ENCODE data around the gene TMEM256. TPM values are rescaled to one million over a fixed set of nuclear protein-coding genes. Genes with fewer than 3 reads are reported as not detected.

Gene TMEM256
- total RNA-seq, 1 donor from 2014 or later = 118 TPM

DNA sequence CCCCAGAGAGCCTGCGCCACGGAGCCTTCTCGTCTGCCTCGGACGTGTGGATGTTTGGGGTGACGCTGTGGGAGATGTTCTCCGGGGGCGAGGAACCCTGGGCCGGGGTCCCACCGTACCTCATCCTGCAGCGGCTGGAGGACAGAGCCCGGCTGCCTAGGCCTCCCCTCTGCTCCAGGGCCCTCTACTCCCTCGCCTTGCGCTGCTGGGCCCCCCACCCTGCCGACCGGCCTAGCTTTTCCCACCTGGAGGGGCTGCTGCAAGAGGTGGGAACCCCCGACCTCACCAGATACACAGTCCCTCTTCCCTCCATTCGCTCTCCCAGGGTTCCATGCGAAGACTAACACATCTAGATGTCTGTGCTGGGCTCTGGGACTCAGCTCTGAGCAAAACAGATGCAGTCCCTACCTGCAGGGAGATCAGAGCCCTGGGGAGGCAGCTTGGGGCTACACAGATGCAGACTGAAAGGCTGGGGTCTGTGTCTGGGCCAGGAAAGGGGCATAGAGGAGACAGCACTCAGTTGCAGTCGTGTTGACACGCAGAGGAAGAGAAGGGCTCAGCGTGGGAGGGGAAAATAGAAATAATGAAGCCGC, 19.3 kb downstream of the TMEM256 start:
- no peaks in the 10 kb centered on the region for H3K9me3 ChIP-seq
- H3K27ac ChIP-seq = peak overlapping the region; percentile 67
- H3K36me3 ChIP-seq = peaks cover 0 to 9% of the 10 kb centered on the region in 2 donors
- H3K4me1 ChIP-seq = peaks cover 39% of the 10 kb centered on the region
- intact Hi-C loops (cut with DNase I) = no loop called here
- peak in 1 of 2 donors; percentile 90 for DNase-seq (ENCODE audit: extremely low spot score in 2 of 2)
- no peak for TF ChIP-seq POLR2AphosphoS5 (IDR thresholded peaks at IDR 0.05; ENCODE audit: insufficient read depth in 1 of 2, low read depth in 1 of 2)
- TF ChIP-seq POLR2A (IDR thresholded peaks at IDR 0.05) = no peak
- H3K27me3 ChIP-seq = no peaks in the 10 kb centered on the region
- H3K4me3 ChIP-seq = peak overlapping the region; percentile 44 to 53

DNA sequence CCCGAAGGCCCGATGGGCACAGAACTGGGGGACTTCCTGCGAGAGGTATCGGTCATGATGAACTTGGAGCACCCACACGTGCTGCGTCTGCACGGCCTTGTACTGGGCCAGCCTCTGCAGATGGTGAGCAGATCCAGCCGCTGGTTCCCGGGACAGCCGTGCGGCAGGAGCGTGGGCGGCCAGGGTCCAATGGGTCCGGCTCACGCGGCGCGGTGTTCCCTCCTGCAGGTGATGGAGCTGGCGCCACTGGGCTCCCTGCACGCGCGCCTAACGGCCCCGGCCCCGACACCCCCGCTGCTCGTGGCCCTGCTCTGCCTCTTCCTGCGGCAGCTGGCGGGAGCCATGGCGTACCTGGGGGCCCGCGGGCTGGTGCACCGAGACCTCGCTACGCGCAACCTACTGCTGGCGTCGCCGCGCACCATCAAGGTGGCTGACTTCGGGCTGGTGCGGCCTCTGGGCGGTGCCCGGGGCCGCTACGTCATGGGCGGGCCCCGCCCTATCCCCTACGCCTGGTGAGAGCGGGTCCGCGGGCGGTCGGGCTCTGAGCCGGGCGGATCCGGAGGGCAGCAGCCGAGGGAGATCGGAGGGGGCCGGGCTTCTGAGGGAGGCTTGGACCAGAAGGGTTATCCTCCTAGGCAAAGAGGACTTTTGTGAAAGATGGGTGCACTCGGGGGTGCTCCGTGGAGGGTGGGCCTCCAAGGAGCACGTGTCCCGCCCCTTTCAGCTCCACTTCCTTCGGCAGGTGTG, 20.0 kb downstream of the TMEM256 start:
- TF ChIP-seq POLR2A (IDR thresholded peaks at IDR 0.05) (no peak), POLR2AphosphoS5 (IDR thresholded peaks at IDR 0.05; ENCODE audit: insufficient read depth in 1 of 2, low read depth in 1 of 2) (peak in 1 of 2 donors; percentile 51)
- Histone ChIP-seq H3K4me3 (peak overlapping the region; percentile 44 to 53), H3K27ac (peak overlapping the region; percentile 67), H3K4me1 (peaks cover 39% of the 10 kb centered on the region), H3K9me3 (no peaks in the 10 kb centered on the region), H3K27me3 (no peaks in the 10 kb centered on the region), H3K36me3 (peaks cover 0 to 3% of the 10 kb centered on the region in 2 donors)
- intact Hi-C loops (cut with DNase I) = no loop called here
- DNase-seq (ENCODE audit: extremely low spot score in 2 of 2) = peak in 1 of 2 donors; percentile 93

DNA sequence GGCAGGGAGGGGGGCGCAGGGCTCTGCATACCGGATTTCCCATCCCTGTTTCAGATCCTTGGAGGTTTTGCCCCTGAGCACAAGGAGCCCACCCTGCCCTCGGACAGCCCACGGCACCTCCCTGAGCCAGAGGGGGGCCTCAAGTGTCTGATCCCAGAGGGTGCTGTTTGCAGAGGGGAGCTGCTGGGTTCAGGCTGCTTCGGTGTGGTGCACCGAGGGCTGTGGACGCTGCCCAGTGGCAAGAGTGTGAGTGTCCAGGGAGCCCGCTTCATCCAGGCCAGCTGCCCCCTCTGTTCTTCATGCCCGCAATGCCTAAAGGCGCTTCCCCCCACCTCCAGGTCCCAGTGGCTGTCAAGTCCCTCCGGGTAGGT, 20.5 kb downstream of the TMEM256 start:
- intact Hi-C loops (cut with DNase I) = no loop called here
- TF ChIP-seq POLR2A (IDR thresholded peaks at IDR 0.05) (no peak), POLR2AphosphoS5 (IDR thresholded peaks at IDR 0.05; ENCODE audit: insufficient read depth in 1 of 2, low read depth in 1 of 2) (no peak), CTCF (IDR thresholded peaks at IDR 0.05) (no peak)
- DNase-seq (ENCODE audit: extremely low spot score in 2 of 2) = no peak
- H3K36me3 ChIP-seq = no peaks in the 10 kb centered on the region
- peaks cover 39% of the 10 kb centered on the region for H3K4me1 ChIP-seq
- H3K27ac ChIP-seq = peak overlapping the region; percentile 67
- no peaks in the 10 kb centered on the region for H3K27me3 ChIP-seq
- H3K9me3 ChIP-seq = no peaks in the 10 kb centered on the region
- peak overlapping the region; percentile 44 to 53 for H3K4me3 ChIP-seq

DNA sequence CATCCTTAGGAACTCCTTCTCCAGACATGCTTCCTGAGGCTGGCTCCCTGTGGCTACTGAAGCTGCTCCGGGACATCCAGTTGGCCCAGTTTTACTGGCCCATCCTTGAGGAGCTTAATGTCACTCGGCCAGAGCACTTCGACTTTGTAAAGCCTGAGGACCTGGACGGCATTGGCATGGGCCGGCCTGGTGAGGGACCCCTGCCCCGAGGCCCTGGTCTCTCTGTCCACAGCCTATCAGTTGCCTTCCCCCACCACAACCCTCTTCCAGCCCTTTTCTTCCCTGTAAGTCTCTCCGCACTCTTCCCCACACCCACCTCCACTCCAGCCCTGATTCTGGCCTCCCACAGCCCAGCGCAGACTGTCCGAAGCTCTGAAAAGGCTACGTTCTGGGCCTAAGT, 21.0 kb downstream of the TMEM256 start:
- Histone ChIP-seq H3K4me3 (no peak overlapping the region), H3K36me3 (no peaks in the 10 kb centered on the region), H3K9me3 (no peaks in the 10 kb centered on the region), H3K27ac (no peak overlapping the region), H3K4me1 (peaks cover 39% of the 10 kb centered on the region), H3K27me3 (no peaks in the 10 kb centered on the region)
- intact Hi-C loops (cut with DNase I) = no loop called here
- DNase-seq (ENCODE audit: extremely low spot score in 2 of 2) = no peak
- TF ChIP-seq CTCF (IDR thresholded peaks at IDR 0.05) = no peak
- TF ChIP-seq POLR2AphosphoS5 (IDR thresholded peaks at IDR 0.05; ENCODE audit: insufficient read depth in 1 of 2, low read depth in 1 of 2) = no peak
- no peak for TF ChIP-seq POLR2A (IDR thresholded peaks at IDR 0.05)

DNA sequence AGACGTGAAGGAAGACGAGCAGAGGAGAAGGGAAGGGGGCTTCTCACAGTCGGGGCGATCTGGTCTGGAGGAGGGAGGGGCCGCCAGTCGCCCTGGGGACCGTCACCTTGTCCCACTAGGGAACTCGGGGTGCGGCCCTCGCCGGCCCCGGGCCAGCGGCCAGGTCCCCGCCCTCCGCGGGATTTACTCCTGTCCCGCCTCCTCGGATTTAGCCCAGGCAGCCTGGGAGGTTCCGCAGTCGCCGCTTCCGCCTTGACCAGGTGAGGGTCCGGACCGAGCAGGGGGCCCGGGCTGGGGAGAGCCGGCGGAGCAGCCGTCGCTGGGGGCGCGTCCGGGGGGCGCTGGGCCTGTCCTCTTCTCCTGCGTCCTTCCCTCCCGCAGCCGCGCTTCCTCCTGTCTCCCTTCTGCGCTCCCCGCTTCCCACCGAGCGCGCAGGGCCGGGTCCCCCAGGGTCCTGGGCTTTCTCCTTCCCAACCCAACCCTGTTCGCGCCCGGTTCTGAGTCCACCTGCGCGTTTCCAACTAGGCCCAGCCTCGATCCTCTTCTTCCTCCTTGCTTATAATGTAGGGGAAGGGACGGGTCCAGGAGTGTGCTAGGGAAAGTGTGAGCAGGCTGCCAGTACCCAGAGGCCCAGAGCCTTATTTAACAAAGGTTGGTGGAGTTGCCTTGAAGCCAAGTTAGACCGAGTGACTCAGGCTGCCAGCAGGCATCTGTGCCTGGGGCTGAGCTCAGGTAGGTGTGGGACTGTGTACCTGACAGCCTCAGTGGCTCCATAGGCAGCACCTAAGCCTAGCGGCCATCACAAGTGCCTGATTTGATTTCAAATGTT, 22.8 kb downstream of the TMEM256 start, which contains the start of gene TNK1:
Gene TNK1, plus strand, starts transcription at position 235 of the 829 bp plus-strand sequence. CDS start 1,838 bp downstream, outside the sequence.
- DNase-seq (ENCODE audit: extremely low spot score in 2 of 2) = no peak
- Histone ChIP-seq H3K27ac (peak within 1 kb of the TSS; percentile 59), H3K36me3 (no peaks in the 10 kb centered on the region), H3K27me3 (no peaks in the 10 kb centered on the region), H3K9me3 (no peaks in the 10 kb centered on the region), H3K4me3 (peak within 1 kb of the TSS; percentile 57 to 61), H3K4me1 (peaks cover 39% of the 10 kb centered on the region)
- TF ChIP-seq POLR2AphosphoS5 (IDR thresholded peaks at IDR 0.05; ENCODE audit: insufficient read depth in 1 of 2, low read depth in 1 of 2) (peak in 1 of 2 donors; percentile 84), POLR2A (IDR thresholded peaks at IDR 0.05) (peak in 1 of 2 donors; percentile 61), CTCF (IDR thresholded peaks at IDR 0.05) (no peak)
- intact Hi-C loops (cut with DNase I) = no loop called here
